Testis (tissue), 3 donors: Measurements from ENCODE around the gene MCM10. TPM values are rescaled to one million over a fixed set of nuclear protein-coding genes. Genes with fewer than 3 reads are reported as not detected.
"Not testable (repeated sequence)": the region's sequence is repeated elsewhere in the genome, so short reads cannot be mapped to it uniquely, and the experiment has no call there.

Experiments used
- DNase-seq: peaks from one replicate; pipeline ENCODE4 v3.0.0-alpha.2; 2019
- H3K27ac ChIP-seq, 2 donors: fragments of 200-600 bp; sonication (generic); one replicate each; pipeline ENCODE4 v1.5.1; 2019
- H3K27me3 ChIP-seq: fragments of 200-600 bp; sonication (generic); one replicate; pipeline ENCODE4 v1.5.1; 2019
- H3K36me3 ChIP-seq: fragments of 200-600 bp; sonication (generic); one replicate; pipeline ENCODE4 v1.5.1; 2017; ENCODE audit warnings: low read depth; ENCODE audit errors: missing control alignments
- H3K4me1 ChIP-seq: fragments of 200-600 bp; sonication (generic); one replicate; pipeline ENCODE4 v1.5.1; 2019
- H3K4me3 ChIP-seq, 2 donors: fragments of 200-600 bp; sonication (generic); one replicate each; pipeline ENCODE4 v1.5.1; 2017 to 2019
- H3K9me3 ChIP-seq: fragments of 200-600 bp; sonication (generic); one replicate; pipeline ENCODE4 v1.5.1; 2017
- CTCF ChIP-seq, 3 experiments: fragments of 450-650 bp in 2 of 3; fragments of 200-600 bp in 1 of 3; sonication (generic) in 1 of 3; IDR thresholded peaks; one replicate each; pipeline ENCODE4 v1.5.1; 2016 to 2019; ENCODE audit warnings: antibody characterized with exemption in 3 of 3, mild to moderate bottlenecking in 2 of 3, moderate library complexity in 1 of 3
- POLR2A ChIP-seq: fragments of 450-650 bp; IDR thresholded peaks from one replicate; pipeline ENCODE4 v1.6.1; 2017; ENCODE audit warnings: antibody characterized with exemption, mild to moderate bottlenecking, moderate library complexity
- WGBS, 2 donors: methylation state at CpG; one replicate each; pipeline ENCODE4 v1.1.5; 2018; 5-methylcytosine and 5-hydroxymethylcytosine counted together
- intact Hi-C: fragments of 100-400 bp; cut with DNase I; formaldehyde crosslinking; loops from one replicate; pipeline ENCODE4 v1.15.1; 2023; ENCODE audit warnings: low total_unique reads
- polyA plus RNA-seq: library from polyadenylated mRNA; stranded (reverse); fragments of 350-450 nt; fragmentation: Illumina TruSeq; extraction: RNeasy Lipid Tissue Mini Kit (QIAGEN cat#74804); gene quantifications from one replicate; pipeline ENCODE4 v1.2.3, GENCODE V29; 2014; ENCODE audit warnings: low read depth, low replicate concordance; ENCODE audit not compliant: insufficient read depth
- total RNA-seq, 2 donors: library from RNA; depleted of rRNA; stranded (reverse); fragments of >200 nt; gene quantifications; one replicate each; pipeline ENCODE4 v1.2.3, GENCODE V29; 2016

The MCM10 gene
- total and polyA plus RNA-seq, 3 donors from 2014 or later = 2.0 to 5.3 (median 2.1) TPM

GRCh38 chr10:13146379-13146778 is 15.0 kb upstream of the MCM10 start:
- DNase-seq = no peak
- Histone ChIP-seq H3K4me1 (peaks cover 4% of the 10 kb centered on the region), H3K4me3 (no peak overlapping the region), H3K9me3 (no peaks in the 10 kb centered on the region), H3K27me3 (no peaks in the 10 kb centered on the region), H3K27ac (no peak overlapping the region), H3K36me3 (no peaks in the 10 kb centered on the region)
- intact Hi-C loops = no loop called here
- 88% methylated on average over 1 of the region's 1 CpG for WGBS, 2 donors
- no peak for TF ChIP-seq POLR2A
- no peak for TF ChIP-seq CTCF (IDR thresholded peaks at IDR 0.05)

GRCh38 chr10:13147161-13147560 is 14.2 kb upstream of the MCM10 start:
- H3K9me3 ChIP-seq = no peaks in the 10 kb centered on the region
- H3K27ac ChIP-seq = no peak overlapping the region
- no peak for DNase-seq
- H3K36me3 ChIP-seq = no peaks in the 10 kb centered on the region
- H3K4me3 ChIP-seq = no peak overlapping the region
- no peaks in the 10 kb centered on the region for H3K27me3 ChIP-seq
- peaks cover 4% of the 10 kb centered on the region for H3K4me1 ChIP-seq
- intact Hi-C loops = no loop called here
- TF ChIP-seq POLR2A = no peak
- TF ChIP-seq CTCF (IDR thresholded peaks at IDR 0.05) = no peak

GRCh38 chr10:13152296-13152695 is 9.1 kb upstream of the MCM10 start:
- no peak for TF ChIP-seq POLR2A
- TF ChIP-seq CTCF (IDR thresholded peaks at IDR 0.05) = no peak
- no peak overlapping the region for H3K27ac ChIP-seq
- WGBS, 2 donors = 89 to 93% methylated on average over 3 of the region's 3 CpGs
- intact Hi-C loops = no loop called here
- DNase-seq = no peak
- H3K4me1 ChIP-seq = no peaks in the 10 kb centered on the region
- no peaks in the 10 kb centered on the region for H3K27me3 ChIP-seq
- no peak overlapping the region for H3K4me3 ChIP-seq
- H3K36me3 ChIP-seq = no peaks in the 10 kb centered on the region
- no peaks in the 10 kb centered on the region for H3K9me3 ChIP-seq

GRCh38 chr10:13155860-13156259 is 5.5 kb upstream of the MCM10 start:
- intact Hi-C loops, DNase-seq: not testable (repeated sequence)
- WGBS, 2 donors = 89 to 92% methylated on average over 4 of the region's 4 CpGs

GRCh38 chr10:13158401-13158800 is 3.0 kb upstream of the MCM10 start:
- WGBS, 2 donors = 35 to 46% methylated on average over 28 to 31 of the region's 32 CpGs
- H3K27ac ChIP-seq = no peak overlapping the region
- TF ChIP-seq CTCF (IDR thresholded peaks at IDR 0.05) = no peak
- TF ChIP-seq POLR2A = no peak
- intact Hi-C loops = no loop called here
- peak; percentile 37 for DNase-seq
- H3K27me3 ChIP-seq = no peaks in the 10 kb centered on the region
- peaks cover 9% of the 10 kb centered on the region for H3K4me1 ChIP-seq
- H3K36me3 ChIP-seq = no peaks in the 10 kb centered on the region
- no peaks in the 10 kb centered on the region for H3K9me3 ChIP-seq
- peak overlapping the region; percentile 19 to 41 for H3K4me3 ChIP-seq

More at GRCh38 chr10:13155860-13156259, 5.5 kb upstream of the MCM10 start:
- H3K27me3 ChIP-seq, H3K4me1 ChIP-seq, H3K27ac ChIP-seq, H3K36me3 ChIP-seq, H3K4me3 ChIP-seq, H3K9me3 ChIP-seq: not testable (repeated sequence)
